NCI-H774 (cell line): ENCODE measurements around the gene SLU7.

Experiments
- DNase-seq: peaks from one replicate; lab custom pipeline; 2025; lab: John Stamatoyannopoulos, UW

Gene SLU7

DNA sequence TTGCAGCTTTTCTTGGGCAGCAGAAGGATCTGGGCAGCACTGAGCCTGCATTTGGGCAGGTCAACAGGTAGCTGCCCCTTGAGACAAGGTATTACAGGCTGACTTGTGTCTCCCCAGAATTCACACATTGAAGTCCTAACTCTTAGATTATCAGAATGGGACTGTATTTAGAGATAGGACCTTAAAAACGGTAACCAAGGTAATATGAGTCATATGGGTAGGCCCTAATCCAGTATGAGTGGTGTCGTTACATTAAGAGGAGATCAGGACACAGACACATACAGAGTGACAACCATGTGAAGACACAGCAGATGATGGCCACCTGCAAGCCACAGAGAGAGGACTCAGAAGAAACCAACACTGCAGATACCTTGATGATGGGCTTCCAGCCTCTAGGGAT is 51.6 kb downstream of the SLU7 start:
- no peak for DNase-seq

DNA sequence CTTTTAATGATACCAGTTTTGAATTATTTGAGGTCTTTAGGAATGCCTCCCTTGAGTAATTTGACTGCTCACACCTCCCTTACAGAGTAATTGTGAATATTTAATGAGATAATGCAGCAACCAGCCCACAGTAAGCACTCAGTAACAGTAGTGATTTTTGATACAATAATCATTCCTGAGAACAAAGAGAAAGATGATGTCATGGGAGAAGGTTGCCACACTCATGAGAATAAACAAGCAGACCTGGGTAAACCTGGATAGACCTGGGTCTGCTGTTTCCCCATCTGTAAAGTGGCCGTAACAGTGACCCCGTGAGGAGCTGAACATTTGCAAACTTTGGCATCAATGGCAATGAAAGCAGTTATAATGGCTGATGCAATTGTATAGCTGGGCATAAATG is 52.7 kb downstream of the SLU7 start:
- no peak for DNase-seq

DNA sequence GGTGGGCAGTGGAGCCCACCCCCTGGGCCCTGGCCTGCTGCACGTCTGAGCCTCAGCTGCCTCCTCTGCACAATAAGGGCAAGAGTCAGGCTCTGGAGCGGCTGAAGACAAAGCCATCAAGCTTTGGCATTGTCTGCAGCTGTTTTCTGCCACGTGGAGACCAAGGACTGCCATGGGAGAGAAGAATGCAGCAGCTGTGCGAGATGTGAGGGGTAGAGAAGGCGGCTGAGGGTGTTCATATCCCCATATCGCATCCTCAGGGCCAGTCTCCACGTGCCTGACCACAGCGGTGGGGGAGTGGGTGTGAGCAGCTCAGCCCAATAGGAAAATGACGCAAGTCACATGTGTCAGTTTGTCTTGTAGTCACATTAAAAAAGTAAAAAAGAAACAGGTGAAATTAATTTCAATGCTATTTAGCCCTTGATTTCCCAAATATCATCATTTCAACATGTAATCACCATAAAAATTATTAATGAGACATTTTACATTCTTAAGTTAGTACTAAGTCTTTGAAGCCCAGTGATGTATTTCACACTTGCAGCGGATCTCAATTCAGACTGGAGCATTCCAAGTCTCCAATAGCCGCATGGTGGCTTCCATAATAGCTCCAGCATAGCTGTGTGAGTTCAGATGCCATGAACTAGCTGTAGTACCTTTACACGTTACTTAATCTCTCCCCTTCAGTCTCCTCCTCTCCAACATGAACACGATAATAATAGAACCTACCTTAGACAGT is 55.1 kb downstream of the SLU7 start:
- DNase-seq = no peak

DNA sequence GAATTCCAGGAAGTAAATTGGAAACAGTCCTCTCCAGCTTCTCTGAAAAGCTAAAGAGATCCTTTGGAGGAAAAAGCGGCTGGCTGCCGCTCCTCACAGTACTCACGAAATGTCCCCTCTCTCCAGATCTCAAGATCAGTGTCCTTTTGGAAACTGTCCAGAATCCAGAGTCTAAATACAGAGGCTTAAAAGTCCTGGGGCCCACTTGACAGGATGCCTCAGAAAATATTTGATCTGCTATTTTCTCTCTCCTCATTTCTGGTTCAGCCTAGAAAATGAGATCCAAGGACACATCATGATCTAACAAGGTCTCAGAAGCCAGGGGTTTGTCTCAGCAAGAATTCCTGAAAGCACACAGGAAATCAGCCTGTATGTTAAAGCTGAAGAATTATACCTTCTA is 55.7 kb downstream of the SLU7 start:
- DNase-seq = no peak

DNA sequence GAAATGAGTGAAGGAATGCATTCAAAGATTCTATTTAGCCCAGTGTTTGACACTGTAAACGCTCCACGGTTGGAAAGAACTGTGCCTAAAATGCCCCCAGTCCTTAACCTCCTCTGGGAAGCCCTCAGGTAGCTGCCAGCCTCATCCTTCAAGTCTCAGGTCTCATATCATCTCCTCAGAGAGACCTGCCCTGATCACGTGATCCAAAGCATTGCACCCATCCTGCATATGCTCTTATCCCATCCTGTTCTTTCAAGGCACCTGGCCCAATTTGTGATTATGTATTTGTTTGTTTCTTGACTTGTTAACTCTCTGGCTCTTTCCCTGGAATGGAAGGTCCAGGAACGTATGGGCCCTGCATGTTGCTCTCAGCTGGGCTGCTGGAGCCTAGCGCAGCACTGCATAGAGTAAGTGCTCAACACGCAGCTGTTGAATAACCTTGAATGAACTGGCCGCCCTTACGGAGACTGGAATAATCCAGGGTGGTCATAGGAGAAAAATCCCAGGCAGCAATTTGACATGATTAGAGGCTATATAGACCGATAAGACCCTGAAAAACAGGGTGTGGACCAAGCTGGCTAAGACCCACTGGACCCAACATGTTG is 57.2 kb downstream of the SLU7 start:
- DNase-seq = no peak

GRCh38 chr5:160360310-160360709 is 58.6 kb downstream of the SLU7 start:
- no peak for DNase-seq

GRCh38 chr5:160359816-160360215 is 59.1 kb downstream of the SLU7 start:
- DNase-seq = no peak

DNA sequence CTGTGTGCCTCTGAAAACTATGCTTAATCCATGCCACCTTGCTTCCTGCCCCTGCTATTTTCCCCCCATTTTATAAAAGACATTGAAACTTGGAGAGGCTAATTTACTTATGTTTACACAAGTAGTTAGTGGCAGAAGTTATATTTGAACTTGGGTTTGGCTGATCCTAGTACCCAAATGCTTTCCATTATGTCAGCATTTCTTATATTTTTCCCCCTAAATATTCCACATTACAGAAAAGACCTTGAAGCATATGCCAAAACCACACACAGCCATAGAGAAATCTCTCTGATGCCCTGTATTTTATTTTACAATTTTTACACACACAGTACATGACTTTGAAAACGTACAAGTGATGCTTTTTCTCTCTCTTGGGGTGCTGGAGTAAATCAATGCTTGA is 59.6 kb downstream of the SLU7 start:
- DNase-seq = no peak

DNA sequence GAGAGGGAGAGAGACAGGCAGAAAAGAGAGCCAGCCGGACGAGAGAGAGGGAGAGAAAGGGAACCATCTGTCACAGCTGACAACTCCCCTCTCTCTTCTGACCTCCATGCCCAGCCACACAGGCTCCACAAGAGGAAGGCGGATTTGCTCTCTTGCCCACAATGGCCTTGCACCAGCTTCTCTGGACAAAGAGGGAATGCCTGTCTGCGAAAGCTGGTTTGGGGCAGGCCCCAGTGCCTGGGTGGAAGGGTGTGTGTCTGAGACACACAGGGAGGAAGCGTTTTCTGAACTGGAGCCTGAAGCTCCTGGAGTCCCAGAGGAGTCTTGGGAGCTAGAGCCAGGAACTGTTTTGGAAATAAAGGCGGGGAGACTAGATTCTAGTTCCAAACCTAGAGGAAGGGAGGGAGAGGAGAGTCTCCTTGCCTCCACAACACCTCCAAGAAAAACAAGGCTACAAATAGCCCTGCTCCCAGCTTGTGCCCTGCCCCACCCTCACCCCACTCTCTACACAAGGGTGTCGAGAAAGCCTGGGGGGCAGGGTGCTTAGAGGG is 60.9 kb downstream of the SLU7 start:
- no peak for DNase-seq

DNA sequence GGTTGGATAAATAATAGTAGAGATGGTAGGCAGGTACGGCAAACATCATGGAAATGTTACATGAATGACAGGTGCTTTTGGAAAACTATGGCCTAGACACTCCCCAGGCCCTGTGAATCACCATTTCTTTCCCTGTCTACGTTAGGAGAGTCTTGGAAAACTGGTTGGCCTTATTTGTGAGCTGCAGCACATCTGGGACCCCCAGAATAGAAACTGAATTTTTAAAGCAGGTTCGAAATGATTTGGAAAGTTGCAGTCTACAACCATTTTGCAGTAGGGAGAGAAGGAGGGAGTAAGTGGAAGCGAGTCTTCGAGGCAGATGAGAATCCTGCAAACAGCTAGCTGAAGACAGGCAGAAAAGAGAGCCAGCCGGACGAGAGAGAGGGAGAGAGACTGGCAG is 61.5 kb downstream of the SLU7 start:
- DNase-seq = no peak

DNA sequence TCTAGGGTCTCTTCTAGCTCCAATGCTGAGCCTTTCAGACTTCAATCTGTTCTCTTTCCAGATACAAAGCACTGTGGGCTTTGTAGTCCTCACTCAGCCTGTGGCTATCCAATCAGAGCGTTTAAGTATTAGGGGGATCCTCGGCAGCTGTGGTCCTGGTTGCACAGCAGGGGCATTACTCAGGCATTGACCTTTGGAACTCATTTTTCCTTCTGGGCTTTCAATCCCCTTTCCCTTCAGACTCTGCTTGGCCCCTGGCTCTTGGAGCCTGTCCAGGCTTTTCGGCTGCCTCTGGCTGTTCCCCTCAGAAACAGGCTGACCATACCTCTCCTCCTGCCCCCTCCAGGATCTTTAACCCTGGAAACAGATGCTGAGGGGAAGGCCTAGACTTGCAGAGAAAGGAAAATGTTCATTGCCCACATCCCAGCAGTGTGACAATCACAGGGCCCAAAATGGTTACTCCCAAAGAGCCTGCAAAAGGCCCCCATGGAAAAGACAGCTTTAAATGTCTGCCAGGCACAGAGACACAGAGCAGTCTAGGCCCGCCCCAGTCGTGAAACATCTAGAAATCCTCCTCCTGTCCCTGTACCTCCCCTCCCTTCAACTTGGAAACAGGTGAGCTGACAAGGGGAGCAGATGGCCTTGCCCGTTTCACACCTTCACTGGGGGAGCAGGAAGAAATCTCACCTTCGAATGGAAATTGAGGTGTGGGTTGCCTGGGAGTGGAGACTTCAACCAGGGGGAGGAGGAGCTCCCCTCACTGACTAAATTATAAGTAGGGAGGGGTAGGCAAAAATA is 62.1 kb downstream of the SLU7 start:
- DNase-seq = no peak

- DNase-seq = no peak
Measured at GRCh38 chr5:160354666-160355065, 64.2 kb downstream of the SLU7 start.

DNA sequence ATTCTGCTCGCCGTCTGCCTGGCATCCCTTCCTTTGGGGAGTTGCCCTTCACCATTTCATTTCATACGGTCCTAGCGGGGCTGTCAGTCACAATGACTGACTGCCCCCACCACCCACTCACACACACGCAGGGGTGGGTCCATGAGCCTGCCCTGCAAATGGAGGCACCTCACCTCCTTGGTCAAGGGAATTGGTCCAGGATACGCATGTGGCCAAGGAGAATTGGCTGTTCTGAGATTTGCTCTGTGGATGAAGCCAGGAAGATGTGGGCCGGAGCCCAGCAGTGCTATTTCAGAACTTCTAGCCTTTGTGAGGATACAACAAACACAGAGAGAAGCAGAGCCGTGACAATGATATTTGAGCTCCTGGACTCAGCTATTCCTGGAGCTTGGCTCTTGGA is 65.5 kb downstream of the SLU7 start:
- DNase-seq = no peak

- no peak for DNase-seq
Measured at GRCh38 chr5:160352308-160352707, 66.6 kb downstream of the SLU7 start.
